ENCODE measurements around the gene SLC4A3.

Gene SLC4A3

DNA sequence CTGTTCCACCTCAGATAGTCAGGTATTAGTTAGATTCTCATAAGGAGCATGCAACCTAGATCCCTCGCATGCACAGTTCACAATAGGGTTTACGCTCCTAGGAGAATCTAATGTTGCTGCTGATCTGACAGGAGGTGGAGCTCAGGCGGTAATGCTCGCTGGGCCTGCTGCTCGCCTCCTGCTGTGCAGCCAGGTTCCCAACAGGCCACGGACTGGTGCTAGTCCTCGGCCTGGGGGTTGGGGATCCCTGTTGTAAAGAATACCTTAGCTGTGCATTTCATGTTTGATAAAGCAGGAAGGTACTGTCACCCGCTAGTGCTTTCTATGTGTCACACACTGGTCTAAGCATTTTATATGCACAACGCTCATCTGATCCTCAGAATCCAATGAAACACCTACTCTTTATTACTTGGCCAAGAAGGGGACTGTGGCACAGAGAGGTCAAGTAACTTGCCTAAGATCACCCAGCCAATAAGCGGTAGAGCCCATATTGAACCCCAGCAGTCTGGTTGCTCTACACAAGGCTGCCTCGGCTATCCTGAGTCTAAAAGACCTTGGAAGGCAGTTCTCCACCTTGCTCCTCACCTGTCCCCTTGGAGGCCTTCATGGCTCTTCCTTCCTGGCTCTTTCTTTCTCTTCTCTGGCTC is 35.8 kb downstream of the SLC4A3 start:
- H3K9ac ChIP-seq (ENCODE audit: low read depth, low read length), result no peak overlapping the region
- H3K27me3 ChIP-seq (ENCODE audit: control insufficient read depth, insufficient read depth, low read length), result no peaks in the 10 kb centered on the region
- no peaks in the 10 kb centered on the region for H3K36me3 ChIP-seq (ENCODE audit: control insufficient read depth, insufficient read depth, low read length)
- H3K4me1 ChIP-seq (ENCODE audit: control insufficient read depth, insufficient read depth, low read length), result peaks cover 7% of the 10 kb centered on the region
- no peak overlapping the region for H3K4me3 ChIP-seq (ENCODE audit: low read depth, low read length)
- H3K9me3 ChIP-seq (ENCODE audit: control insufficient read depth, insufficient read depth, low read length), result no peaks in the 10 kb centered on the region

DNA sequence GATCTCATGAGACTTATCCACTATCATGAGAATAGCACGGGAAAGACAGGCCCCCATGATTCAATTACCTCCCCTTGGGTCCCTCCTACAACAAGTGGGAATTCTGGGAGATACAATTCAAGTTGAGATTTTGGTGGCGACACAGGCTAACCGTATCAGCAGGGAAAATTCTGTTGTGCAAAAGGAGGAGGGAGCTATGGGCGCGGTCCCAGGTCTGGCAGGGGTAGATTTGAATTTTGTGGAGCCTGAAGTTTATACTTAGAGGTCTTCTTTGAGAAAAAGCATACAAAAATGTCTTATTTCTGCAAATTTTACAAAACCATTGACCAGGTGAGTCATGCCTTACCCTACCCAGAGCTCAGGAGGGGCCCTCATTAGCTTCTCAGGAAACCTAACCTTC is 36.6 kb downstream of the SLC4A3 start:
- H3K36me3 ChIP-seq (ENCODE audit: control insufficient read depth, insufficient read depth, low read length), result no peaks in the 10 kb centered on the region
- no peak overlapping the region for H3K9ac ChIP-seq (ENCODE audit: low read depth, low read length)
- H3K9me3 ChIP-seq (ENCODE audit: control insufficient read depth, insufficient read depth, low read length), result no peaks in the 10 kb centered on the region
- H3K4me3 ChIP-seq (ENCODE audit: low read depth, low read length), result no peak overlapping the region
- H3K27me3 ChIP-seq (ENCODE audit: control insufficient read depth, insufficient read depth, low read length), result no peaks in the 10 kb centered on the region
- H3K4me1 ChIP-seq (ENCODE audit: control insufficient read depth, insufficient read depth, low read length), result peaks cover 7% of the 10 kb centered on the region

DNA sequence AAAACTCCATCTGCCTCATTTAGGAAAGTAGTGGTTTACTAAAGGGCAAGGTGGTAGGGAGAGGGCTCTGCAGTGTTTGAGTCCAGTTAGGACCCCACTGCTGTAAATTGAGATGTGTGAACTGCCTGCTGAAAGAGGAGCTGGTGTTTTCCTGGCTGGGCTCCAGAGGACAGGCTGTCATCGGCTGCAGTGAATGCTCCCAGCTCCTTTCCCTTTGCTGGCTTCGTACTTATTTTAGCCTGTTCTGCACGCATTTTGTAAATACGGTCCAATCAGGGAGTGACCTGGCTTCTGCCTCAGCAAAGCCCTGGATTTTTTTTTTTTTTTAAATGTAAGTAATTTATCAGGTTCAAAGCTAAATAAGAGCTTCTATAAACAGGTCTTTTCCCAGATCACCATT is 37.5 kb downstream of the SLC4A3 start:
- H3K36me3 ChIP-seq (ENCODE audit: control insufficient read depth, insufficient read depth, low read length), result no peaks in the 10 kb centered on the region
- no peak overlapping the region for H3K9ac ChIP-seq (ENCODE audit: low read depth, low read length)
- no peaks in the 10 kb centered on the region for H3K9me3 ChIP-seq (ENCODE audit: control insufficient read depth, insufficient read depth, low read length)
- no peak overlapping the region for H3K4me3 ChIP-seq (ENCODE audit: low read depth, low read length)
- peaks cover 7% of the 10 kb centered on the region for H3K4me1 ChIP-seq (ENCODE audit: control insufficient read depth, insufficient read depth, low read length)
- H3K27me3 ChIP-seq (ENCODE audit: control insufficient read depth, insufficient read depth, low read length), result no peaks in the 10 kb centered on the region

DNA sequence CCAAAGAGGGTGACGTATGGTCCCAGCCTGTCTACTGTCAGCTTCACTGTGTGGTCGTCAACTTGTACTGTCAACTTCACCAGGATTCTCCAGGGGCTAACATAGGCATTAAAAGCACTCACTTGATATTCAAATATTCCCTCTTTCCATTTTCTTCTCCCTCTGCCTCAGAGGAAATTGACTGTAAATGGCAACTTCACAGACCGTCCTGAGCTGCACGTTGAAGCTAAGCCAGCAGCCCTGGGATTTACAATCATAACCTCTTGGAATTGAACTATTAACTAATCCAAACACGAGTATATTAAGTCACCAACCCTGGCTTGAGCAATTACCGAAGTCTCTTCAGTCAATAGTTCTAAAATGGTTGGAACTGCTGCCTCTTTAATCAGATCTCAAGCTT is 38.5 kb downstream of the SLC4A3 start:
- Histone ChIP-seq H3K4me3 (ENCODE audit: low read depth, low read length) (no peak overlapping the region), H3K9ac (ENCODE audit: low read depth, low read length) (no peak overlapping the region), H3K36me3 (ENCODE audit: control insufficient read depth, insufficient read depth, low read length) (no peaks in the 10 kb centered on the region), H3K4me1 (ENCODE audit: control insufficient read depth, insufficient read depth, low read length) (peaks cover 7% of the 10 kb centered on the region), H3K27me3 (ENCODE audit: control insufficient read depth, insufficient read depth, low read length) (no peaks in the 10 kb centered on the region), H3K9me3 (ENCODE audit: control insufficient read depth, insufficient read depth, low read length) (no peaks in the 10 kb centered on the region)

DNA sequence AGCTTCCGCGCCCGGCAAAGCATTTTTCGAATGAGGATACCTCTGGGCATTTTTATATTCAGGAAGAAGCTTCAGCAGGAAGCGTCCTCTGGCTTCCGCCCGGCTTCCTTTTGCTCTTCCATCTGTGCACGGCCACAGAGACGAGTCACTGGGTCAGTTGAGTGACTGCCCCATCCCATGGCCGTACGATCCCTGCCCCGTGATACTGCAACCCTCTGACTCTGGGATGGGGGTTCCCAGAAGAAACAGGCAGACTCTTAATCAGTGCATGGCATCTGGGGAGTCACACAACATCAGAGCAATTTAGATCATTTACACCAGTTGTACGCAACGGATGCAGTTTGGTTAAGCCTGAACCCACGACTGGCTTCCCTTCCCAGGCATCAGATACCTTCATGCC is 40.9 kb downstream of the SLC4A3 start:
- Histone ChIP-seq H3K27me3 (ENCODE audit: control insufficient read depth, insufficient read depth, low read length) (no peaks in the 10 kb centered on the region), H3K9ac (ENCODE audit: low read depth, low read length) (no peak overlapping the region), H3K4me3 (ENCODE audit: low read depth, low read length) (no peak overlapping the region), H3K9me3 (ENCODE audit: control insufficient read depth, insufficient read depth, low read length) (no peaks in the 10 kb centered on the region), H3K36me3 (ENCODE audit: control insufficient read depth, insufficient read depth, low read length) (no peaks in the 10 kb centered on the region), H3K4me1 (ENCODE audit: control insufficient read depth, insufficient read depth, low read length) (peaks cover 12% of the 10 kb centered on the region)

DNA sequence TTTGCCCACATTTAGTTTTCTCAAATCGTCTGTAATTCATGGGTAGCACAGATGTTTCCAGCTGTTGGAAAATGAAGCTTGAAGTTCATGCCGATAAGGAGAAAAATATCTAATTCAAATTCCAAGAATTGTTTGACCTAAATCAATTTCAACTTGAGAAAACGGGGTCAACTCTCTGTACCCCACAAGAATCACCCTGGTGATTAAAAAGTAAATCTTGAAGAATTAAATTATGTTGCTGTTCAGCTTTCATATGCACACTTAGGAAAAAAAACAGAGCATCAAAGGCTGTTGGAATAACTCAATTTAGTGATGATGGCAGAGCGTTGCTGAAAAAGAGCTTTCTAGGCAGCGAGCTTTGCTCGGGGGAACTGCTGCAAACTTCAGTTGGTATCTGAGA is 43.0 kb downstream of the SLC4A3 start:
- Histone ChIP-seq H3K4me3 (ENCODE audit: low read depth, low read length) (no peak overlapping the region), H3K9ac (ENCODE audit: low read depth, low read length) (no peak overlapping the region), H3K4me1 (ENCODE audit: control insufficient read depth, insufficient read depth, low read length) (peaks cover 12% of the 10 kb centered on the region), H3K27me3 (ENCODE audit: control insufficient read depth, insufficient read depth, low read length) (no peaks in the 10 kb centered on the region), H3K9me3 (ENCODE audit: control insufficient read depth, insufficient read depth, low read length) (no peaks in the 10 kb centered on the region), H3K36me3 (ENCODE audit: control insufficient read depth, insufficient read depth, low read length) (no peaks in the 10 kb centered on the region)

DNA sequence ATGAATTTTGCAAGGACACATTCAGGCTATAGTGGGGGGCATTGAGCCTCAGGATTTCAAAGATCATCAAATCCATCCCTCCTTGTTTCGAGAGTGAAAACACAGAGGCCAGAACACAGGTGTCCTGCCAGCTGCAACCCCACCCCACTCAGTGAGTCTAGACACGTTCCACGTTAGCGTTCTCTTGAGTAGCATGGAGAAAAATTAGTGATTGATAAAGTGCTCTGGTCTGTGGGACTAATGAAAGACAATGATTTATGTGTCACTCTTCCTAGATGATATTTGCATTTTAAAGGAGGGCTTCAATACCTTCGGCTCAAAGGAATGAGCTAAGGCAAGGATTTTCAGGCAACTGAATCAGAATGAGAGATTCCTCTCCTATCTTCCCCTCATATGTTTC is 43.8 kb downstream of the SLC4A3 start:
- H3K4me1 ChIP-seq (ENCODE audit: control insufficient read depth, insufficient read depth, low read length), result peaks cover 12% of the 10 kb centered on the region
- H3K36me3 ChIP-seq (ENCODE audit: control insufficient read depth, insufficient read depth, low read length), result no peaks in the 10 kb centered on the region
- H3K9ac ChIP-seq (ENCODE audit: low read depth, low read length), result no peak overlapping the region
- H3K4me3 ChIP-seq (ENCODE audit: low read depth, low read length), result no peak overlapping the region
- H3K27me3 ChIP-seq (ENCODE audit: control insufficient read depth, insufficient read depth, low read length), result no peaks in the 10 kb centered on the region
- no peaks in the 10 kb centered on the region for H3K9me3 ChIP-seq (ENCODE audit: control insufficient read depth, insufficient read depth, low read length)

DNA sequence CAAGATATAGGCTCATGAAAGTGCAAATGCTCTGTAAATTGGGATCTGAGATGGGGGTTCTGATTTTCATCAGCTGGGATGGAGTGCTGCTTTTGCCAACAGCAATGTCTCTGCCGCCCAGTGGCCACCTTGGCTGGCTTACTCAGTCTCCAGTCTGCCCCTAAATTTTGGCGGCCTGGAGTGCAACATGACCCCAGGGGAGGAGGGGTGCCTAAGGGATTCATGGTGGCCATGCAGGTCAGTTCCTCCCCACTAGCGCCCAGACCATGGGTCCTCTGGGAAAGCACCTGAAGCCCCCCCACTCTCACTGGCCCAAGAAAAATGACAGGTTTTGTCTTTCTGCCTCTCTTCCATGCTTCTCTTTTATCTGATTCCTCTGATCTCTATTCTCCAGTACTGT is 45.0 kb downstream of the SLC4A3 start:
- Histone ChIP-seq H3K4me3 (ENCODE audit: low read depth, low read length) (no peak overlapping the region), H3K36me3 (ENCODE audit: control insufficient read depth, insufficient read depth, low read length) (no peaks in the 10 kb centered on the region), H3K9ac (ENCODE audit: low read depth, low read length) (no peak overlapping the region), H3K27me3 (ENCODE audit: control insufficient read depth, insufficient read depth, low read length) (no peaks in the 10 kb centered on the region), H3K9me3 (ENCODE audit: control insufficient read depth, insufficient read depth, low read length) (no peaks in the 10 kb centered on the region), H3K4me1 (ENCODE audit: control insufficient read depth, insufficient read depth, low read length) (peaks cover 12% of the 10 kb centered on the region)

DNA sequence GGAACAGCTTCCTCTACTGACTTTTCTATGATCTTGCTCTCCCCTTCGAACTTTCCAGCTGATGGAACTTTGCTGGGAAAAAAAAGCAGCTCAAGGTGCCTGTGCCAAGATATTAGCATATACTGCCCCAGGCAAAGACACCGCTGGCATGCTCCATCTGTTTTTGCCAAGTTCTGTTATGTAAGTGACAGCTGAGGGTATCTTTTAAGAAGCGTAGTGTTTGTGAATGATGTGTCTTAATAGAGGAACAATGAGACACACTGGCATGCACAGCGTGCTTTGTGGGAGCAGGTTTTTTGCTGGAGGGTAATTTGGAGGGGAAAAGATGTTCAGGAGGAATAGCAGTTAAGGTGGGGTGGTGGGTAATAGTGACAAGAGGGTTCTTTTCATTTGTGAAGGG is 47.8 kb downstream of the SLC4A3 start:
- Histone ChIP-seq H3K4me3 (ENCODE audit: low read depth, low read length) (no peak overlapping the region), H3K27me3 (ENCODE audit: control insufficient read depth, insufficient read depth, low read length) (no peaks in the 10 kb centered on the region), H3K4me1 (ENCODE audit: control insufficient read depth, insufficient read depth, low read length) (peaks cover 12% of the 10 kb centered on the region), H3K9ac (ENCODE audit: low read depth, low read length) (no peak overlapping the region), H3K9me3 (ENCODE audit: control insufficient read depth, insufficient read depth, low read length) (no peaks in the 10 kb centered on the region), H3K36me3 (ENCODE audit: control insufficient read depth, insufficient read depth, low read length) (no peaks in the 10 kb centered on the region)

DNA sequence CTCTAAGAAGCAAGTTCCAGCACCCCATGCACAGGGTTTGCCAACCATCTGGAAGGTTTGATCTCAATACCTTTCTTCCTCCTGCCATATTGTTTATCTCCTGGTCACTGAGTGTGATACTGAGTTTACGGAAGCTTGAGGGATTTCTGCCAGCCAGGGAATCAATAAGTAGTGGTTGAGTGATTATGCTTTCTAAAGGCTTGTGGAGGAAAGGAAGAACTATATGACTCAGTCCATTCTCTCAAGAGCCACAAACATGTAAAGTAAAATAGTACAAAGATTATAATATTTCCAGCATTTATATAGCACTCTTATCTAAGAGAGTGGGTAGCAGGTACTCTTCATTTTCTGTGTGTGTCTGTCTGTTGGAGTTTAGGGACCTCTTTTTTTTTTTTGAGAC is 49.2 kb downstream of the SLC4A3 start:
- no peaks in the 10 kb centered on the region for H3K27me3 ChIP-seq (ENCODE audit: control insufficient read depth, insufficient read depth, low read length)
- no peak overlapping the region for H3K9ac ChIP-seq (ENCODE audit: low read depth, low read length)
- no peaks in the 10 kb centered on the region for H3K36me3 ChIP-seq (ENCODE audit: control insufficient read depth, insufficient read depth, low read length)
- peaks cover 6% of the 10 kb centered on the region for H3K4me1 ChIP-seq (ENCODE audit: control insufficient read depth, insufficient read depth, low read length)
- no peaks in the 10 kb centered on the region for H3K9me3 ChIP-seq (ENCODE audit: control insufficient read depth, insufficient read depth, low read length)
- H3K4me3 ChIP-seq (ENCODE audit: low read depth, low read length), result no peak overlapping the region

DNA sequence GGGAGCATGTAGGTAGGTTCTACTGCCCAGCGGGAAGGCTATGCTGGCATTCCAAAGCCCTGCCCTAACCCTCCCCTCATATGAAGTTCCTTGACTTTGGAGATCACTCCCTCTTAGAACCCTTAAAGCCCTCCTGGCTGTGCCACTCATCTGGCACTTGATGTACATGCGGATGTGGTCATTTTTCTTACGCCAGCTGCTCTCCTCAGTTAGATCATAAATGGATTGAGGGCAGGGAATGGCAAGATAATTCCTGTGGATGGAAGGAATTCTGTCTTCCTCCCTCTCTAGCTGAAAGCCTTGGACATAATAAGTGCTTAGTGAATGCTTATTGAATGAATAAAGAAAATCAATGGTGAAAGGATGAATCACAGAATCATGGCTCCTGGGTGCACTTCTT is 51.6 kb downstream of the SLC4A3 start:
- Histone ChIP-seq H3K27me3 (ENCODE audit: control insufficient read depth, insufficient read depth, low read length) (no peaks in the 10 kb centered on the region), H3K4me1 (ENCODE audit: control insufficient read depth, insufficient read depth, low read length) (no peaks in the 10 kb centered on the region), H3K36me3 (ENCODE audit: control insufficient read depth, insufficient read depth, low read length) (no peaks in the 10 kb centered on the region), H3K9ac (ENCODE audit: low read depth, low read length) (no peak overlapping the region), H3K9me3 (ENCODE audit: control insufficient read depth, insufficient read depth, low read length) (no peaks in the 10 kb centered on the region), H3K4me3 (ENCODE audit: low read depth, low read length) (no peak overlapping the region)

DNA sequence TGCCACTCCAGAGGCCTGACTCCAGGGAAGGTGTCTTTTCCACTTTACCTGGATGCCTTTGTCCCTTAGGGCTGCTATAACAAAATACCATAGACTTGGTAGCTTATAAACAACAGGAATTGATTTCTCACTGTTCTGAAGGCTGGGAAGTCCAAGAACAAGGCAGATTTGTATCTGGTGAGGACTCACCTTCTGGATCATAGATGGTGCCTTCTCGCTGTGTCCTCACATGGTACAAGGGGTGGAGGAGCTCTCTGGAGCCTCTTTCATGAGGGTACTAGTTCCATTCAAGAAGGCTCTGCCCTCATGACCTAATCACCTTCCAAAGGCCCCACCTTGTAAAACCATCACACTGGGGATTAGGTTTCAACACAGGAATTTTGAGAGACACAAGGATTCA is 52.1 kb downstream of the SLC4A3 start:
- Histone ChIP-seq H3K27me3 (ENCODE audit: control insufficient read depth, insufficient read depth, low read length) (no peaks in the 10 kb centered on the region), H3K9ac (ENCODE audit: low read depth, low read length) (no peak overlapping the region), H3K36me3 (ENCODE audit: control insufficient read depth, insufficient read depth, low read length) (no peaks in the 10 kb centered on the region), H3K9me3 (ENCODE audit: control insufficient read depth, insufficient read depth, low read length) (no peaks in the 10 kb centered on the region), H3K4me1 (ENCODE audit: control insufficient read depth, insufficient read depth, low read length) (no peaks in the 10 kb centered on the region), H3K4me3 (ENCODE audit: low read depth, low read length) (no peak overlapping the region)

All from iPS-15b (cell line).